ENCODE results near the gene CEP70. TPM values are rescaled to one million over a fixed set of nuclear protein-coding genes. Genes with fewer than 3 reads are reported as not detected.

The CEP70 gene
- total and polyA plus RNA-seq, 3 experiments from 2014 or later, result 7.6 to 8.4 (median 8.0) TPM

DNA sequence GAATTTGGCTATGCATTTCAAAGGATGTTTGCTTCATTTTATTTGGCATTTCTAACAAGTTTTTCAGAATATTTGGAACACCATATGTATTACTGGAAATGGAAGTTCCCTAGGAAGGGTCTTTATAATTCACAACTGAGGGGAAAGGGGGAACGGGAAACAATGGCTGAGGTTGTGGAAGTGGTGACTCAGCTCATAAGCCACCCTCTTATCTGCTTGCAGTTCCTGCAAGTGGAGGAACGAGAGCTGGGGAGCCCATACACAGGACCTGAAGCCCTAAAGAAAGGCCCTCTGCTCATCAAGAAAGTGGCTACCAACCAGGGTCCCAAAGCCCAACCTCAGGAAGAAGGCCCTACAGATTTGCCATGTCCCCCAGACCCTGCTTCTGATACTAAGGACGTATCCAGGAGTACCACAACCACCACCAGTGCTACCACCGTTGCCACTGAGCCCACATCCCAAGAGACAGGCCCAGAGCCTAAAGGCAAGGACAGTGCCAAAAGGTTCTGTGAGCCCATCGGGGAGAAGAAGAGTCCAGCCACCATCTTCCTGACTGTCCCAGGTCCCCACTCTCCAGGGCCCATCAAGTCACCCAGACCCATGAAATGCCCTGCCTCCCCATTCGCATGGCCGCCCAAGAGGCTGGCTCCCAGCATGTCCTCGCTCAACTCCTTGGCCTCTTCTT is 121.8 kb downstream of the CEP70 start:
- H3K4me1 Mint-ChIP-seq, result no peaks in the 10 kb centered on the region
- Histone ChIP-seq H3K27me3 (ENCODE audit: insufficient read depth, low read length, poor library complexity, severe bottlenecking) (no peaks in the 10 kb centered on the region), H3K36me3 (ENCODE audit: insufficient read depth, low read length) (no peaks in the 10 kb centered on the region), H3K27ac (ENCODE audit: low read depth, low read length) (no peak overlapping the region), H3K9me3 (ENCODE audit: low read length) (no peaks in the 10 kb centered on the region), H3K4me3 (ENCODE audit: low read length) (no peak overlapping the region), H3K4me1 (ENCODE audit: insufficient read depth, low read length) (no peaks in the 10 kb centered on the region)
- ChIA-PET POLR2A (no interaction called here), CTCF (no interaction called here)
- no peaks in the 10 kb centered on the region for H3K36me3 Mint-ChIP-seq
- no peak overlapping the region for H3K4me3 Mint-ChIP-seq
- no peak for DNase-seq
- no peaks in the 10 kb centered on the region for H3K9me3 Mint-ChIP-seq
- no peak overlapping the region for H3K27ac Mint-ChIP-seq
- peaks cover 3 to 13% of the 10 kb centered on the region in 2 donors for H3K27me3 Mint-ChIP-seq

GRCh38 chr3:138471481-138471880 is 122.6 kb downstream of the CEP70 start:
- DNase-seq, result no peak
- H3K4me3 ChIP-seq (ENCODE audit: low read length), result no peak overlapping the region
- ChIA-PET POLR2A (no interaction called here), CTCF (no interaction called here)
- H3K27me3 ChIP-seq (ENCODE audit: insufficient read depth, low read length, poor library complexity, severe bottlenecking), result no peaks in the 10 kb centered on the region
- Mint-ChIP-seq H3K4me1 (no peaks in the 10 kb centered on the region), H3K27ac (no peak overlapping the region), H3K9me3 (no peaks in the 10 kb centered on the region), H3K36me3 (no peaks in the 10 kb centered on the region), H3K27me3 (peaks cover 6 to 14% of the 10 kb centered on the region in 2 donors), H3K4me3 (no peak overlapping the region)
- H3K27ac ChIP-seq (ENCODE audit: low read depth, low read length), result no peak overlapping the region
- H3K9me3 ChIP-seq (ENCODE audit: low read length), result no peaks in the 10 kb centered on the region
- no peaks in the 10 kb centered on the region for H3K4me1 ChIP-seq (ENCODE audit: insufficient read depth, low read length)
- no peaks in the 10 kb centered on the region for H3K36me3 ChIP-seq (ENCODE audit: insufficient read depth, low read length)

- ChIA-PET POLR2A (no interaction called here), CTCF (no interaction called here)
- H3K4me1 ChIP-seq (ENCODE audit: insufficient read depth, low read length), result no peaks in the 10 kb centered on the region
- no peak overlapping the region for H3K4me3 ChIP-seq (ENCODE audit: low read length)
- Mint-ChIP-seq H3K9me3 (no peaks in the 10 kb centered on the region), H3K27ac (no peak overlapping the region), H3K4me3 (no peak overlapping the region), H3K4me1 (no peaks in the 10 kb centered on the region), H3K27me3 (peaks cover 6 to 14% of the 10 kb centered on the region in 2 donors), H3K36me3 (no peaks in the 10 kb centered on the region)
- H3K9me3 ChIP-seq (ENCODE audit: low read length), result no peaks in the 10 kb centered on the region
- H3K27me3 ChIP-seq (ENCODE audit: insufficient read depth, low read length, poor library complexity, severe bottlenecking), result no peaks in the 10 kb centered on the region
- DNase-seq, result no peak
- H3K27ac ChIP-seq (ENCODE audit: low read depth, low read length), result no peak overlapping the region
- no peaks in the 10 kb centered on the region for H3K36me3 ChIP-seq (ENCODE audit: insufficient read depth, low read length)
These were observed 123.4 kb downstream of the CEP70 start for GRCh38 chr3:138470687-138471086.

- CTCF ChIA-PET, result no interaction called here
- Histone ChIP-seq H3K4me3 (ENCODE audit: low read length) (no peak overlapping the region), H3K36me3 (ENCODE audit: insufficient read depth, low read length) (no peaks in the 10 kb centered on the region), H3K27ac (ENCODE audit: low read depth, low read length) (no peak overlapping the region), H3K4me1 (ENCODE audit: insufficient read depth, low read length) (no peaks in the 10 kb centered on the region), H3K27me3 (ENCODE audit: insufficient read depth, low read length, poor library complexity, severe bottlenecking) (no peaks in the 10 kb centered on the region), H3K9me3 (ENCODE audit: low read length) (no peaks in the 10 kb centered on the region)
- no peak for DNase-seq
- Mint-ChIP-seq H3K27me3 (peaks cover 6 to 18% of the 10 kb centered on the region in 2 donors), H3K4me3 (no peak overlapping the region), H3K27ac (no peak overlapping the region), H3K36me3 (no peaks in the 10 kb centered on the region), H3K9me3 (no peaks in the 10 kb centered on the region), H3K4me1 (no peaks in the 10 kb centered on the region)
- POLR2A ChIA-PET, result no interaction called here
These were observed 124.2 kb downstream of the CEP70 start for GRCh38 chr3:138469874-138470273.

GRCh38 chr3:138468886-138469285 is 125.2 kb downstream of the CEP70 start:
- H3K27me3 Mint-ChIP-seq, result peaks cover 9 to 20% of the 10 kb centered on the region in 2 donors
- Histone ChIP-seq H3K36me3 (ENCODE audit: insufficient read depth, low read length) (no peaks in the 10 kb centered on the region), H3K27ac (ENCODE audit: low read depth, low read length) (no peak overlapping the region), H3K4me3 (ENCODE audit: low read length) (no peak overlapping the region), H3K9me3 (ENCODE audit: low read length) (no peaks in the 10 kb centered on the region), H3K4me1 (ENCODE audit: insufficient read depth, low read length) (no peaks in the 10 kb centered on the region), H3K27me3 (ENCODE audit: insufficient read depth, low read length, poor library complexity, severe bottlenecking) (no peaks in the 10 kb centered on the region)
- H3K36me3 Mint-ChIP-seq, result no peaks in the 10 kb centered on the region
- no peaks in the 10 kb centered on the region for H3K9me3 Mint-ChIP-seq
- no peak for DNase-seq
- CTCF ChIA-PET, result no interaction called here
- no peak overlapping the region for H3K27ac Mint-ChIP-seq
- H3K4me3 Mint-ChIP-seq, result no peak overlapping the region
- POLR2A ChIA-PET, result no interaction called here
- no peaks in the 10 kb centered on the region for H3K4me1 Mint-ChIP-seq

DNA sequence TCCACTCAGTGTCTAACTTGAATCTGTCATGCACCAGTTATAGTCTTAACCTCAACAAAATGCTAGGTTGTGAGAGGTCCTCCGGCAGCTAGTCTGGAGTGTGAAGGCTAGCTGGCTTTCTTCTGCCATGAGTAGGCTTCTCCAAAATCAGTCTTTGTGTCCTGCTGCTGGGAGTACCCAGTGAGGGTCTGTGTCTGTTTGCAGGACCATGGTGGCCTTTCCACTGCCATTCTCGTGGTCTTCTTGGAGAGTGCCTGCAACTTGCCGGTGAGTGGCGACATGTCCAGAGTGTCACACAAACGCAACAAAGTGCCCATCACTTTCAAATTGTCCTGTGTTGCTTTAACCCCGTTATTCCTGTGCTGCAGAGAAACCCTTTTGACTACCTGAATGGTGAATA is 125.6 kb downstream of the CEP70 start:
- no peaks in the 10 kb centered on the region for H3K36me3 ChIP-seq (ENCODE audit: insufficient read depth, low read length)
- no peak overlapping the region for H3K4me3 ChIP-seq (ENCODE audit: low read length)
- H3K4me1 Mint-ChIP-seq, result no peaks in the 10 kb centered on the region
- H3K9me3 ChIP-seq (ENCODE audit: low read length), result no peaks in the 10 kb centered on the region
- H3K4me3 Mint-ChIP-seq, result no peak overlapping the region
- H3K27me3 Mint-ChIP-seq, result peaks cover 12 to 25% of the 10 kb centered on the region in 2 donors
- H3K36me3 Mint-ChIP-seq, result no peaks in the 10 kb centered on the region
- no peaks in the 10 kb centered on the region for H3K4me1 ChIP-seq (ENCODE audit: insufficient read depth, low read length)
- DNase-seq, result no peak
- H3K27ac Mint-ChIP-seq, result no peak overlapping the region
- ChIA-PET POLR2A (no interaction called here), CTCF (no interaction called here)
- no peak overlapping the region for H3K27ac ChIP-seq (ENCODE audit: low read depth, low read length)
- no peaks in the 10 kb centered on the region for H3K27me3 ChIP-seq (ENCODE audit: insufficient read depth, low read length, poor library complexity, severe bottlenecking)
- H3K9me3 Mint-ChIP-seq, result no peaks in the 10 kb centered on the region

- H3K27me3 ChIP-seq (ENCODE audit: insufficient read depth, low read length, poor library complexity, severe bottlenecking), result no peaks in the 10 kb centered on the region
- no peaks in the 10 kb centered on the region for H3K36me3 Mint-ChIP-seq
- no peaks in the 10 kb centered on the region for H3K9me3 ChIP-seq (ENCODE audit: low read length)
- no peak overlapping the region for H3K4me3 ChIP-seq (ENCODE audit: low read length)
- no peaks in the 10 kb centered on the region for H3K9me3 Mint-ChIP-seq
- ChIA-PET CTCF (no interaction called here), POLR2A (no interaction called here)
- H3K27me3 Mint-ChIP-seq, result peaks cover 12 to 28% of the 10 kb centered on the region in 2 donors
- DNase-seq, result no peak
- H3K4me1 Mint-ChIP-seq, result no peaks in the 10 kb centered on the region
- H3K36me3 ChIP-seq (ENCODE audit: insufficient read depth, low read length), result no peaks in the 10 kb centered on the region
- no peak overlapping the region for H3K27ac ChIP-seq (ENCODE audit: low read depth, low read length)
- no peaks in the 10 kb centered on the region for H3K4me1 ChIP-seq (ENCODE audit: insufficient read depth, low read length)
- no peak overlapping the region for H3K4me3 Mint-ChIP-seq
- no peak overlapping the region for H3K27ac Mint-ChIP-seq
These were observed 126.1 kb downstream of the CEP70 start for GRCh38 chr3:138467931-138468330.

- Mint-ChIP-seq H3K27ac (no peak overlapping the region), H3K4me3 (no peak overlapping the region), H3K36me3 (no peaks in the 10 kb centered on the region), H3K4me1 (no peaks in the 10 kb centered on the region), H3K9me3 (no peaks in the 10 kb centered on the region), H3K27me3 (peaks cover 15 to 30% of the 10 kb centered on the region in 2 donors)
- no peaks in the 10 kb centered on the region for H3K4me1 ChIP-seq (ENCODE audit: insufficient read depth, low read length)
- no peak for DNase-seq
- H3K4me3 ChIP-seq (ENCODE audit: low read length), result no peak overlapping the region
- no peaks in the 10 kb centered on the region for H3K9me3 ChIP-seq (ENCODE audit: low read length)
- ChIA-PET CTCF (no interaction called here), POLR2A (no interaction called here)
- H3K36me3 ChIP-seq (ENCODE audit: insufficient read depth, low read length), result no peaks in the 10 kb centered on the region
- H3K27ac ChIP-seq (ENCODE audit: low read depth, low read length), result no peak overlapping the region
- H3K27me3 ChIP-seq (ENCODE audit: insufficient read depth, low read length, poor library complexity, severe bottlenecking), result no peaks in the 10 kb centered on the region
These were observed 128.1 kb downstream of the CEP70 start for GRCh38 chr3:138465925-138466324.

DNA sequence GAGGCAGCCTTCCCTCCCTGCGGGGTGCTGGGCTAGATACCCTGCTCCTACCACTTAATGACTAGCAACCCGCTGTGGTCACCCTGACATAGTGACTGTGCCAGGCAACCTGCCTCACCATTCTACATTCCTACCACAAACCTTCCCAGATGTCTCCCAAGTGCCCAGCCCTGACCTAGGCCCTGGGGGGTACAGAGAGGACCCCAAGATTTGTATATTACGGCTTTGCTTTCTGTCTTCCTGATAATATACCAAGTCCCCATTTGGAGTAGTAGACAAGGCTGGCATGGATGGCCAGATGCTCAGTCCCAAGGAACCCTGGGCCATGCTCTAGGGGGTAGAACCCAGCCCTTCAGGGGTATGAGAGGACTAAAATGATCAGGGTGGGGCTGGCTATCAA is 128.6 kb downstream of the CEP70 start:
- H3K9me3 ChIP-seq (ENCODE audit: low read length), result no peaks in the 10 kb centered on the region
- no peaks in the 10 kb centered on the region for H3K4me1 Mint-ChIP-seq
- peaks cover 15 to 30% of the 10 kb centered on the region in 2 donors for H3K27me3 Mint-ChIP-seq
- DNase-seq, result no peak
- no peak overlapping the region for H3K4me3 ChIP-seq (ENCODE audit: low read length)
- ChIA-PET CTCF (no interaction called here), POLR2A (no interaction called here)
- no peaks in the 10 kb centered on the region for H3K9me3 Mint-ChIP-seq
- no peak overlapping the region for H3K27ac ChIP-seq (ENCODE audit: low read depth, low read length)
- no peak overlapping the region for H3K4me3 Mint-ChIP-seq
- no peaks in the 10 kb centered on the region for H3K4me1 ChIP-seq (ENCODE audit: insufficient read depth, low read length)
- H3K36me3 ChIP-seq (ENCODE audit: insufficient read depth, low read length), result no peaks in the 10 kb centered on the region
- no peak overlapping the region for H3K27ac Mint-ChIP-seq
- H3K27me3 ChIP-seq (ENCODE audit: insufficient read depth, low read length, poor library complexity, severe bottlenecking), result no peaks in the 10 kb centered on the region
- no peaks in the 10 kb centered on the region for H3K36me3 Mint-ChIP-seq
